WERI-Rb-1 (cell line): ENCODE measurements around the gene ADCY10.
"Not testable (repeated sequence)": the region's sequence is repeated elsewhere in the genome, so short reads cannot be mapped to it uniquely, and the experiment has no call there.

Source experiments
- DNase-seq: peaks from one replicate; pipeline ENCODE4 v3.0.0-alpha.2; 2020
- H3K27ac ChIP-seq: fragments of 250-450 bp; sonication (Bioruptor Pico); 2 replicates; pipeline ENCODE4 v1.5.1; 2020; ENCODE audit warnings: mild to moderate bottlenecking, moderate library complexity
- H3K27me3 ChIP-seq: fragments of 250-450 bp; sonication (Bioruptor Pico); 2 replicates; pipeline ENCODE4 v1.5.1; 2021; ENCODE audit warnings: mild to moderate bottlenecking, low read depth, moderate library complexity; ENCODE audit not compliant: insufficient read depth, severe bottlenecking
- H3K36me3 ChIP-seq: fragments of 250-450 bp; sonication (Bioruptor Pico); 2 replicates; pipeline ENCODE4 v1.5.1; 2020; ENCODE audit warnings: mild to moderate bottlenecking, moderate library complexity
- H3K4me3 ChIP-seq: 2 replicates; pipeline ENCODE4 v1.5.1; 2011; ENCODE audit warnings: low read depth, mild to moderate bottlenecking, control low read depth, low read length
- H3K9me3 ChIP-seq: fragments of 250-450 bp; sonication (Bioruptor Pico); 2 replicates; pipeline ENCODE4 v1.5.1; 2021; ENCODE audit warnings: mild to moderate bottlenecking, moderate library complexity; ENCODE audit not compliant: severe bottlenecking
- TF ChIP-seq, protein P1 (sequence below): IDR thresholded peaks from 2 replicates; pipeline ENCODE4 v1.5.1; 2011; ENCODE audit warnings: low read depth, mild to moderate bottlenecking, control low read depth, inconsistent platforms, low read length

ADCY10 gene

GRCh38 chr1:167893798-167894197 lies 20.1 kb downstream of the ADCY10 start:
- H3K4me3 ChIP-seq = no peak overlapping the region
- H3K36me3 ChIP-seq = no peaks in the 10 kb centered on the region
- TF ChIP-seq, protein P1, sequence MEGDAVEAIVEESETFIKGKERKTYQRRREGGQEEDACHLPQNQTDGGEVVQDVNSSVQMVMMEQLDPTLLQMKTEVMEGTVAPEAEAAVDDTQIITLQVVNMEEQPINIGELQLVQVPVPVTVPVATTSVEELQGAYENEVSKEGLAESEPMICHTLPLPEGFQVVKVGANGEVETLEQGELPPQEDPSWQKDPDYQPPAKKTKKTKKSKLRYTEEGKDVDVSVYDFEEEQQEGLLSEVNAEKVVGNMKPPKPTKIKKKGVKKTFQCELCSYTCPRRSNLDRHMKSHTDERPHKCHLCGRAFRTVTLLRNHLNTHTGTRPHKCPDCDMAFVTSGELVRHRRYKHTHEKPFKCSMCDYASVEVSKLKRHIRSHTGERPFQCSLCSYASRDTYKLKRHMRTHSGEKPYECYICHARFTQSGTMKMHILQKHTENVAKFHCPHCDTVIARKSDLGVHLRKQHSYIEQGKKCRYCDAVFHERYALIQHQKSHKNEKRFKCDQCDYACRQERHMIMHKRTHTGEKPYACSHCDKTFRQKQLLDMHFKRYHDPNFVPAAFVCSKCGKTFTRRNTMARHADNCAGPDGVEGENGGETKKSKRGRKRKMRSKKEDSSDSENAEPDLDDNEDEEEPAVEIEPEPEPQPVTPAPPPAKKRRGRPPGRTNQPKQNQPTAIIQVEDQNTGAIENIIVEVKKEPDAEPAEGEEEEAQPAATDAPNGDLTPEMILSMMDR = no peak
- no peak for DNase-seq
- H3K27me3 ChIP-seq = no peaks in the 10 kb centered on the region
- no peak overlapping the region for H3K27ac ChIP-seq
- no peaks in the 10 kb centered on the region for H3K9me3 ChIP-seq

DNA sequence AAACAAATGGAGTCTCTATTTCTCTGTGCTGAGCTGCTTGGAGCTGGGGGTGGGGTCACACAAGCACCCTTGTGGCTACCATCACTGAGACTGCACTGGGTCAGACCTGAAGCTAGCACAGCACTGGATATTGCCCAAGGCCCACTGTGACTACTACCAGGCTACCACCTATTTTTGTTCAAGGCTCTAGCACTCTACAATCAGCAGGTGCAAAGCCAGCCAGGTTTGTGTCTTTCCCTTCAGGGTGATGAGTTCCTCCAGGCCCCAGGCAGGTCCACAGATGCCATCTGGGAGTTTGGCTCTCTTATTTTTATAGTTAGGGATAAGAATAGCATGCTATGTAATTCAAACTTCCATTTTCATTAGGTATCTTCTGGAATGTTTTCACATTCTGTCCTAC lies 23.5 kb downstream of the ADCY10 start:
- no peak overlapping the region for H3K4me3 ChIP-seq
- no peak for DNase-seq
- TF ChIP-seq, protein P1 = no peak
- no peak overlapping the region for H3K27ac ChIP-seq
- H3K36me3 ChIP-seq = no peaks in the 10 kb centered on the region
- H3K27me3 ChIP-seq = no peaks in the 10 kb centered on the region
- H3K9me3 ChIP-seq = no peaks in the 10 kb centered on the region

DNA sequence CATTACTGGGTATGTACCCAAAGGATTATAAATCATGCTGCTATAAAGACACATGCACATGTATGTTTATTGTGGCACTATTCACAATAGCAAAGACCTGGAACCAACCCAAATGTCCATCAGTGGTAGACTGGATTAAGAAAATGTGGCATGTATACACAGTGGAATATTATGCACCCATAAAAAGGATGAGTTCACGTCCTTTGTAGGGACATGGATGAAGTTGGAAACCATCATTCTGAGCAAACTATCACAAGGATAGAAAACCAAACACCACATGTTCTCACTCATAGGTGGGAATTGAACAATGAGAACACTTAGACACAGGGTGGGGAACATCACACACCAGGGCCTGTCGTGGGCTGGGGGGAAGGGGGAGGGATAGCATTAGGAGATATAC lies 26.7 kb downstream of the ADCY10 start:
- not testable (repeated sequence) for H3K27me3 ChIP-seq, H3K36me3 ChIP-seq, H3K9me3 ChIP-seq, DNase-seq, H3K4me3 ChIP-seq, H3K27ac ChIP-seq

GRCh38 chr1:167882376-167882775 lies 31.6 kb downstream of the ADCY10 start:
- DNase-seq = no peak
- no peaks in the 10 kb centered on the region for H3K9me3 ChIP-seq
- no peak overlapping the region for H3K27ac ChIP-seq
- H3K27me3 ChIP-seq = no peaks in the 10 kb centered on the region
- no peaks in the 10 kb centered on the region for H3K36me3 ChIP-seq
- TF ChIP-seq, protein P1 = no peak
- H3K4me3 ChIP-seq = no peak overlapping the region

DNA sequence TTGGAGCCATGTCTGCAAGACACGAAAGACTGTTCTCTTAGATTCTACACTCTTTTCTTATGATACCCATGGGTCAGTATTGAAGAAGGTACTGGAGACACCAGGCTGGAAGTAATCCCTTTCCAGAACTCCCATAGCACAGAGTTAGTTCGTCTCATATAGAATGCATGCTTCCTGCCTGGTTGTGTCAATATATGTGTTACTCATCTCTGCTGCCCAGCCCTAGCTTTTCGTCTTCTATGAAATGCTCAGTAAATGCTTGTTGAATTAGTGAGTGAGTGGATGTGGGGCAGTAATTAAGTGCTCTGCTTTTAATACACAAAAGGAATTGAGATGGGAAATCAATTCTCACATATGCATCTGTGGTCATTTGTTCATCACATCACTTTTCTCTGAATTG lies 32.1 kb downstream of the ADCY10 start:
- no peak for DNase-seq
- Histone ChIP-seq H3K9me3 (no peaks in the 10 kb centered on the region), H3K4me3 (no peak overlapping the region), H3K27ac (no peak overlapping the region), H3K27me3 (no peaks in the 10 kb centered on the region), H3K36me3 (no peaks in the 10 kb centered on the region)
- TF ChIP-seq, protein P1 = no peak

- Histone ChIP-seq H3K4me3 (no peak overlapping the region), H3K9me3 (no peaks in the 10 kb centered on the region), H3K27ac (no peak overlapping the region), H3K36me3 (no peaks in the 10 kb centered on the region), H3K27me3 (no peaks in the 10 kb centered on the region)
- no peak for DNase-seq
- TF ChIP-seq, protein P1 = no peak
Measured at GRCh38 chr1:167881069-167881468, 32.9 kb downstream of the ADCY10 start.
